Right atrium auricular region (tissue), 2 donors: ENCODE data around the gene RNU4-1. TPM values are rescaled to one million over a fixed set of nuclear protein-coding genes. Genes with fewer than 3 reads are reported as not detected.
A peak's percentile ranks its signal among the peaks of the same experiment; 100 is the strongest.
"Not testable (repeated sequence)": the region's sequence is repeated elsewhere in the genome, so short reads cannot be mapped to it uniquely, and the experiment has no call there.

Experiments used
- DNase-seq: peaks from one replicate; pipeline ENCODE4 v3.0.0-alpha.2; 2019; ENCODE audit warnings: low spot score
- H3K27ac ChIP-seq, 2 donors: fragments of 200-600 bp; sonication (generic); 1 replicate in 1 of 2; 2 replicates in 1 of 2; pipeline ENCODE4 v1.5.1; 2016 to 2019
- H3K27me3 ChIP-seq, 2 donors: fragments of 200-600 bp; sonication (generic); one replicate each; pipeline versions ENCODE4 v1.5.1 to v1.6.0; 2017 to 2019
- H3K36me3 ChIP-seq: fragments of 200-600 bp; sonication (generic); one replicate; pipeline ENCODE4 v1.5.1; 2016
- H3K4me1 ChIP-seq, 2 donors: fragments of 200-600 bp; sonication (generic); one replicate each; pipeline versions ENCODE4 v1.5.1 to v1.6.0; 2017 to 2019
- H3K4me3 ChIP-seq, 2 donors: fragments of 200-600 bp; sonication (generic); 1 replicate in 1 of 2; 2 replicates in 1 of 2; pipeline ENCODE4 v1.5.1; 2017 to 2019; ENCODE audit warnings: mild to moderate bottlenecking in 1 of 2, moderate library complexity in 1 of 2
- H3K9me3 ChIP-seq, 2 donors: fragments of 200-600 bp; sonication (generic); one replicate each; pipeline ENCODE4 v1.5.1; 2019
- total RNA-seq, 2 donors: library from RNA; depleted of rRNA; stranded (reverse); fragments of >200 nt; gene quantifications; one replicate each; pipeline ENCODE4 v1.1.0, GENCODE V29; 2016
- TF ChIP-seq, protein P1 (sequence below), 2 donors: fragments of 200-600 bp; sonication (generic); IDR thresholded peaks; one replicate each; pipeline ENCODE4 v1.5.1; 2019; ENCODE audit warnings: antibody characterized with exemption in 2 of 2

Gene RNU4-1
- total RNA-seq = not detected

DNA sequence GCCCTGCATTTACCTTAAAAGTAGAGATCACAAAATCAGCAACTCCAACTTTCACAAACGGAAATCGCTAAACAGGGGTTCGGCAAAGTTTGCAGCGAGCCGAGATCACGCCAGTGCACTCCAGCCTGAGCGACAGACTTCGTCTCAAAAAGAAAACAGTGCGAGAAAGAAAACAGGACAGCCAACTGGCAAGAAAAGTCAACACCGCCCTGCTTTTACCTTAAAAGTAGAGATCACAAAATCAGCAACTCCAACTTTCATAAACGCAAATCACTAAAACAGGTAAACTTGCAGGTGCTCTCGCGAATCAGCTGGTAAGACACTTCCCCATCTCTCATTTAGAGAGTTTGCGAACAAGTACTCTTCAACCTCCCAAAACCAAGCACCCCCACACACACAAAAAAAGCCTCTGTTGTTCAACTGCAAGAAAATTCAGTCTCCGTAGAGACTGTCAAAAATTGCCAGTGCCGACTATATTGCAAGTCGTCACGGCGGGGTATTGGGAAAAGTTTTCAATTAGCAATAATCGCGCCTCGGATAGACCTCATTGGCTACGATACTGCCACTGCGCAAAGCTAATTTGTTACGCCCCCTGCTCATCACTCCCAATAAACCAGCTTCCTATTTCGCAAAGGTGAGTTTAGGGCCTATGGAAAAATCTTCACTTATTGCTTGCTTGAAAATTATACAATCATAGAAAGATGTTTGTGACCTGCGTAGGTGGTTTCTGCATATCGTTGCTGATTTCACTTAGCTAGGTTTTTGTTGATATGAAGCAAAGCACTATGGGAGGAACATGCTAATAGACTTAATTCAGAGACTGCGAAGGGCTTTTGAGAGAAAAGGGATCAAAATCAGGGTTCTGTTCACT, at the start of gene RNU4-1:
Gene RNU4-1, minus strand, starts transcription at position 577 of the 871 bp plus-strand sequence.
- peak within 1 kb of the TSS; percentile 43 to 58 for H3K4me3 ChIP-seq
- no peaks in the 10 kb centered on the region for H3K9me3 ChIP-seq
- no peaks in the 10 kb centered on the region for H3K27me3 ChIP-seq
- DNase-seq = peak; percentile 82
- peaks cover 0 to 12% of the 10 kb centered on the region in 2 donors for H3K4me1 ChIP-seq
- H3K27ac ChIP-seq = peak within 1 kb of the TSS; percentile 94 to 98
- TF ChIP-seq, protein P1, sequence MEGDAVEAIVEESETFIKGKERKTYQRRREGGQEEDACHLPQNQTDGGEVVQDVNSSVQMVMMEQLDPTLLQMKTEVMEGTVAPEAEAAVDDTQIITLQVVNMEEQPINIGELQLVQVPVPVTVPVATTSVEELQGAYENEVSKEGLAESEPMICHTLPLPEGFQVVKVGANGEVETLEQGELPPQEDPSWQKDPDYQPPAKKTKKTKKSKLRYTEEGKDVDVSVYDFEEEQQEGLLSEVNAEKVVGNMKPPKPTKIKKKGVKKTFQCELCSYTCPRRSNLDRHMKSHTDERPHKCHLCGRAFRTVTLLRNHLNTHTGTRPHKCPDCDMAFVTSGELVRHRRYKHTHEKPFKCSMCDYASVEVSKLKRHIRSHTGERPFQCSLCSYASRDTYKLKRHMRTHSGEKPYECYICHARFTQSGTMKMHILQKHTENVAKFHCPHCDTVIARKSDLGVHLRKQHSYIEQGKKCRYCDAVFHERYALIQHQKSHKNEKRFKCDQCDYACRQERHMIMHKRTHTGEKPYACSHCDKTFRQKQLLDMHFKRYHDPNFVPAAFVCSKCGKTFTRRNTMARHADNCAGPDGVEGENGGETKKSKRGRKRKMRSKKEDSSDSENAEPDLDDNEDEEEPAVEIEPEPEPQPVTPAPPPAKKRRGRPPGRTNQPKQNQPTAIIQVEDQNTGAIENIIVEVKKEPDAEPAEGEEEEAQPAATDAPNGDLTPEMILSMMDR (IDR thresholded peaks at IDR 0.05) = no peak
- H3K36me3 ChIP-seq = no peaks in the 10 kb centered on the region

DNA sequence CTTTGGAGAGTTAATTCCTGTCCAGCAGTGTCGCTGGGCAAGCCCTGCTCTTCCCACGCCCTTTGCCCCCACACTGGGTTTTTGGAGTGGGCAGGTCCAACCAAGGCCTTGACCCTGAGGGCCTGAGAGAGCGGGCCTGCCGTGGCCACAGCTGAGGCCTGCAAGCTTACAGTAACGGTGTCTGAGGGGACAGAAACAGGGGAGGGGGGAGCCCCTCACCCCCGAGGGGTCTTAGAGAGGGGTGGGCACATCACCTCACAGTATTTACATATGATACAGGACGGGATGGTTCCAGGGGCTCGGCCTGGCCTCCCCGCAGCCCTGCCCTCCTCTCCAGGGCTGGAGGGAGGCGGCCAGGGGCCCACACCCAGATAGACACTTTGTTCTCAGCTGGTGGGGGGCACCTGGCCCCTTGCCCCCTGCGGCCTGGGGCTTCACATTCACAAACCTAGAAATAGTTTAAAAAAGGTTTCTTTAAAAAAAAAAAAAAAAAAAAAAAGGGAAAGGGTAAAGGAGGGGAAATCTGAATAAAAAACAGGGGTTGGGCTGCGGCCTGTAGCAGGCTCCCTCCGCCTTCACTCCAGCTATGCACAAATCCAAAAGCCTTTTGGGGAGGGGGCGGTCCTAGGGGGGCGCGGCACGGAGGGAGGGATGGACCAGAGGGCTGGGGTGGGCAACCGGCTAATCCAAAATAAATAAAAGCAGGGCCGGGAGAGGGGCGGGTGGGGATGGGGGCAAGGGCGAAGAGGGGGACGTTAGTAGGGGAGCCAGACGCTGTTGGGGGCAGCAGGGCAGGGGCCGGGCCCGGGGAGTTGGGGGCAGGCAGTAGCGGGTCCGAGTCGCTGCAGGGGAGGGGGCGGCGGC, 49.4 kb upstream of the RNU4-1 start:
- H3K27ac ChIP-seq = no peak overlapping the region
- no peaks in the 10 kb centered on the region for H3K27me3 ChIP-seq
- no peaks in the 10 kb centered on the region for H3K9me3 ChIP-seq
- DNase-seq = no peak
- TF ChIP-seq, protein P1 (IDR thresholded peaks at IDR 0.05) = no peak
- no peaks in the 10 kb centered on the region for H3K4me1 ChIP-seq
- no peak overlapping the region for H3K4me3 ChIP-seq
- H3K36me3 ChIP-seq = no peaks in the 10 kb centered on the region

DNA sequence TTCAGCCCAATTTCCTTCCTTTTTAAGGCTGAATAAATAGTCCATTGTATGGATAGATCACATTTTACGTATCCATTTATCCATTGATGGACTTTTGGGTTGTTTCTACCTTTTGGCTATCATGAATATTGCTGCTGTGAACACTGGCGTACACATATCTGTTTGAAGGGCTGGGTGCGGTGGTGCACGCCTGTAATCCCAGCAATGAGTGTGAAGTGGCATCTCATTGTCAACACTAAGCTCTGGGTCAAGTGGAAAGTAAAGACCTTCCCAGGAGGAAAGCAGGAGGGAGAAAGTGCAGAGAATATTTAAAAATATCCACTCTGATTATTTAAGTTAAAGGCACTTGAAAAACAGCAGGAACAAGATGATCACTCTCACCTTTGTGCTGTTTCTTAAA, 46.2 kb upstream of the RNU4-1 start:
- no peaks in the 10 kb centered on the region for H3K36me3 ChIP-seq
- DNase-seq = no peak
- TF ChIP-seq, protein P1 (IDR thresholded peaks at IDR 0.05) = no peak
- no peaks in the 10 kb centered on the region for H3K4me1 ChIP-seq
- H3K9me3 ChIP-seq = no peaks in the 10 kb centered on the region
- no peak overlapping the region for H3K27ac ChIP-seq
- H3K27me3 ChIP-seq = no peaks in the 10 kb centered on the region
- H3K4me3 ChIP-seq = no peak overlapping the region

DNA sequence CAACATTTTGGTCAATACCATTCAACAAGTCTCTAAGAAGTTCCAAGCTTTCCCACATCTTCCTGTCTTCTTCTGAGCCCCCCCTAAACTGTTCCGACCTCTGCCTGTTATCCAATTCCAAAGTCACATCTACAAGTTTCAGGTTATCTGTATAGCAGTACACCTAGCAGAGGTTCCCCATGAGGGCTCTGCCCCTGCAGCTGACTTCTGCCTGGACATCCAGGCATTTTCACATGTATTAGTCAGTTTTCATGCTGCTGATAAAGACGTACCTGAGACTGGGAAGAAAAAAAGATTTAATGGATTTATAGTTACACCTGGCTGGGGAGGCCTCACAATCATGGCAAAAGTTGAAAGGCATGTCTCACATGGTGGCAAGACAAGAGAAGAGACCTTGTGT, 44.7 kb upstream of the RNU4-1 start:
- H3K9me3 ChIP-seq = no peaks in the 10 kb centered on the region
- TF ChIP-seq, protein P1 (IDR thresholded peaks at IDR 0.05) = no peak
- no peaks in the 10 kb centered on the region for H3K36me3 ChIP-seq
- H3K27me3 ChIP-seq = no peaks in the 10 kb centered on the region
- H3K4me3 ChIP-seq = no peak overlapping the region
- no peak overlapping the region for H3K27ac ChIP-seq
- no peak for DNase-seq
- no peaks in the 10 kb centered on the region for H3K4me1 ChIP-seq

DNA sequence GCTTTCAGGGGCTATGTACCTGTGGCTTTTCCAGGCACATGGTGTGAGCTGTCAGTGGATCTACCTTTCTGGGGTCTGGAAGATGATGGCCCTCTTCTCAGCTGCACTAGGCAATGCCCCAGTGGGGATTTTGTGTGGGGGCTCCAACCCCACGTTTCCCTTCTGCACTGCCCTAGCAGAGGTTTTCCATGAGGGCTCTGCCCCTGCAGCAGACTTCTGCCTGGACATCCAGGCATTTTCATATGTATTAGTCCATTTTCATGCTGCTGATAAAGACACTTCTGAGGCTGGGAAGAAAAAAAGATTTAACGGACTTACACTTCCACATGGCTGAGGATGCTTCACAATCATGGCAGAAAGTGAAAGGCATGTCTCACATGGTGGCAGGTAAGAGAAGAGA, 43.4 kb upstream of the RNU4-1 start:
- not testable (repeated sequence) for DNase-seq, H3K27ac ChIP-seq, H3K4me3 ChIP-seq, H3K36me3 ChIP-seq, H3K4me1 ChIP-seq, H3K9me3 ChIP-seq, H3K27me3 ChIP-seq

DNA sequence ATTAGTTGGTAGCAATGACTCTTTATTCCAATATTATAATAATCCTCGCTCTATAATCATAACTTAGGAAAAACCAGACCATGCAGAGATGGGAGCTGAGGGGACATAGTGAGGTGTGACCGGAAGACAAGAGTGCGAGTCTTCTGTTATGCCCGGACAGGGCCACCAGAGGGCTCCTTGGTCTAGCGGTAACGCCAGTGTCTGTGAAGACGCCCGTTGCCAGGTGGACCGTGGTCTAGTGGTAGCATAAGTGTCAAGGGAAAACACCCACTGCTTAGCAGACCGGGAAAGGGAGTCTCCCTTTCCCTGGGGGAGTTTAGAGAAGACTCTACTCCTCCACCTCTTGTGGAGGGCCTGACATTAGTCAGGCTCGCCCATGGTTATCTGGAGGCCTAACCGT, 42.4 kb upstream of the RNU4-1 start:
- peak; percentile 61 for DNase-seq
- not testable (repeated sequence) for H3K27me3 ChIP-seq, H3K4me1 ChIP-seq, H3K9me3 ChIP-seq, H3K4me3 ChIP-seq, H3K36me3 ChIP-seq, H3K27ac ChIP-seq
- TF ChIP-seq, protein P1 (IDR thresholded peaks at IDR 0.05) = peak; percentile 43 to 67
